OCI-LY3 (cell line): ENCODE results near the gene ZNF786.

Experiments
- EZH2phosphoT487 ChIP-seq: fragments of 200-600 bp; shearing (Covaris generic); IDR thresholded peaks from 2 replicates; pipeline ENCODE4 v1.6.1; 2018; ENCODE audit warnings: antibody characterized with exemption, mixed run types, low read depth
- TF ChIP-seq, protein P1 (sequence below): fragments of 200-600, 300-600 bp; sonication (generic); IDR thresholded peaks from 2 replicates; pipeline ENCODE4 v1.5.1; 2014; ENCODE audit warnings: antibody characterized with exemption, low read length, low read depth

DNA sequence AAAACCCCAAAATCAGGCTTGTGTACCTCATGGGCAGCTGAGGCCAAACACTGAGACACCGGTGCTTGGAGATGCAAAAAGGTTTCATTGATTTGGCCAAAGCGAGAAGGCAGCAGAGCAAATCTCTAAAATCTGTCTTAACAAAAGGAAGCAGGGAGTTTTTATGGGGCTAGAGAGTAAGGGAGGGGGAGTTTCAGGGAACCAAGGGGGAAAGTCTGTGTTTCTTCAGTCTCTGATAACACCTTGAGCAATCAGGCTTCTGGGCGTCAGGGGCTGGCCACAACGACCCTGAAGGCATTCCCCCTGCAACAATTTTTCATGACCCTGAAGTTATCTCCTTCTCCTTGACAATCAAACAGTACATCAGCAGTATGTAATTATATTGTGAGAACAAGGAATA, 2.7 kb upstream of the ZNF786 start:
- no peak for TF ChIP-seq EZH2phosphoT487
- TF ChIP-seq, protein P1, sequence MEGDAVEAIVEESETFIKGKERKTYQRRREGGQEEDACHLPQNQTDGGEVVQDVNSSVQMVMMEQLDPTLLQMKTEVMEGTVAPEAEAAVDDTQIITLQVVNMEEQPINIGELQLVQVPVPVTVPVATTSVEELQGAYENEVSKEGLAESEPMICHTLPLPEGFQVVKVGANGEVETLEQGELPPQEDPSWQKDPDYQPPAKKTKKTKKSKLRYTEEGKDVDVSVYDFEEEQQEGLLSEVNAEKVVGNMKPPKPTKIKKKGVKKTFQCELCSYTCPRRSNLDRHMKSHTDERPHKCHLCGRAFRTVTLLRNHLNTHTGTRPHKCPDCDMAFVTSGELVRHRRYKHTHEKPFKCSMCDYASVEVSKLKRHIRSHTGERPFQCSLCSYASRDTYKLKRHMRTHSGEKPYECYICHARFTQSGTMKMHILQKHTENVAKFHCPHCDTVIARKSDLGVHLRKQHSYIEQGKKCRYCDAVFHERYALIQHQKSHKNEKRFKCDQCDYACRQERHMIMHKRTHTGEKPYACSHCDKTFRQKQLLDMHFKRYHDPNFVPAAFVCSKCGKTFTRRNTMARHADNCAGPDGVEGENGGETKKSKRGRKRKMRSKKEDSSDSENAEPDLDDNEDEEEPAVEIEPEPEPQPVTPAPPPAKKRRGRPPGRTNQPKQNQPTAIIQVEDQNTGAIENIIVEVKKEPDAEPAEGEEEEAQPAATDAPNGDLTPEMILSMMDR: no peak
